GM11168 (cell line): ENCODE data around the gene INTS6.

Experiments used
- in situ Hi-C: fragments of 300-500 bp; cut with MboI; formaldehyde crosslinking; loops from one replicate; pipeline ENCODE4 v1.12.0; 2022; ENCODE audit warnings: low sequenced_read_pairs; ENCODE audit not compliant: unreplicated experiment

The INTS6 gene

DNA sequence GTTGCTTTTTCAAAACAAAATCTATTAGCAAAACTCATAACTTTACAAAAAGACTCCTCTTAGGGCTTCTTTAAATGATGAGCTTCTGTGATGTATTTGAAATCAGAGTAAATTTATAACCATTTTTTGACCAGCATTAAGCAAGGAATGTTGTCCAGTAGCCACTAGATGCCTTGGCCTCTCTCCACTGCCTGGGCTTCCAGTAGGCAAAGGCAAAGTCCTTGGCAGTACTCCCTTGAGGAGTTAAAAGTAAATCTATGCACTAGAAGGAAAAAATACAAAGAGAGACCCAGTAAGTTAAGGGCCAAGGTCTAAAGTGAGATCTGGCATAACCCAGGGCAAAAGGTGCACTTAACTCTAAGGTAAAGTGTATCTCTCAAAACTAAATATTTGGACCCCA lies 103.8 kb downstream of the INTS6 start:
- in situ Hi-C loops, result no loop called here

DNA sequence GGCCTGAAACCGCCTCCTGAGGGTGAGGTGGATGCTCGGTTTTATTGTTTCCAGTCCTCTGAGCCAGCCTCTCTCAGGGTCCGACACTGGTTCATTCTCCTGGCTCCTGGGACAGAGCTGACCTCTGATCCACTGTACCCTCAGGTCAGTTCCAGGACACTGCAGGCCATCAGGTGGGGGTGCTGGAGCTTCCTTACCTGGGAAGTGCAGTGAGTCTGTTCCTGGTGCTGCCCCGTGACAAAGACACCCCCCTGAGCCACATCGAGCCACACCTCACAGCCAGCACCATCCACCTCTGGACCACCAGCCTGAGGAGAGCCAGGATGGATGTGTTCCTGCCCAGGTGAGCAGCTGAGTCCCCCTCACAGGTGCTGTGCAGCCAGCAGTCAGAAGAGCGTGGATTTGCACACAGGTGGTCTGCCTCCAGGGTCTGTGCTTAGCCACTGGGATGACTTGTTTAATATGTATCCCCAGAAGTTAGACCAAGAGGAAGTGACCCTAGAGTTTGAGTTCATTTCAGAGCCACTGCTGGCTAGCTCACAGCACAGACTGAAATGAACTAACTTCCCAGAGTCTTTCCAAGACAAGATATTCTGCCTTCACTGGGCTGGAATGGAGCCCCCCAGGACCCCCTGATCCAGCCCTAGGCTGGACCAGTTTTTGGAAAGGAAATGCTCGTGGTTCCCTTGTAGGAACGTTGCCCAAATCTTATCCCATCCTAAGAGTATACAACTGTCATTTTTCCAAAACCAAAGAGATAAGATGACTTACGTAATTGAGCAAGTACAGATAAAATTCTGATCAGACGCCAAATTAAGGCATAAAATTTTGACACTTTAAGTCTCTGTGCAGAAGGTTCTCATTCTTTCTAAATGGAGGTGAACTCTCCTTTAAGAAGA lies 104.5 kb downstream of the INTS6 start:
- in situ Hi-C loops, result no loop called here

DNA sequence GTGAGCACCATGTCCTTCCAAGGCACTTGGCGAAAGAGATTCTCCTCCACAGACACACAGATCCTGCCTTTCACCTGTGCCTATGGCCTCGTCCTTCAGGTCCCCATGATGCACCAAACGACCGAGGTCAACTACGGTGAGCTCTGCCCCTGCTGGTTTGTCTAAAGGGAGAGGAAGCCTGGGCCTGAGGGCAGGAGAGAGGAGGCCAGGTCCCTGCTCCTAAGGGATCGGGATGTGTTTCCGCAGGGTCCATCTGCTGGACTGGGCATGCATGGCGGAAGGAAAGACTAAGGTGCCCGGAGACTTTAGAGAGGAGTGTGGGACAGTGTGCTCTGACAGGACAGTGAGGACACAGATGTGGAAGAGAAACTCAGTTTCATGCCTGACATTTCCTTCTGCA lies 105.7 kb downstream of the INTS6 start:
- in situ Hi-C loops, result no loop called here

DNA sequence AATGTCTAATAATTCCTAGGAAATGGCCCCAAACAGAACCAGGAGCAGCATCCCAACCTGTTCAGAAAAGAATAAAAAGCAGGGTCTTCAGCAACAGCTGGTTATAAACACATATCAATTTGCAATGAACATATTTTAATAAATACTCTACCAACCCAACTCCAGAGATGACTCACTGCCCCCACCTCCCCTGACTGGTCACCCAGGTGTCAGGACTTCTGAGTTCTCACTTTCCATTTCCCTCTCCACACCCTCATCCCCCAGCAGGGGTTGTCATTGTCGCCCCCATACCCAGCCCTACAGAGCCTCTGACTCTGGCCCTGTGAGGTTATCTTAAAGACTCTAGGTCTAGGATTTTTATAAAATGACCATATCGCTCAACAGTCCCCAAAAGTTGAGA lies 106.4 kb downstream of the INTS6 start:
- in situ Hi-C loops, result no loop called here

DNA sequence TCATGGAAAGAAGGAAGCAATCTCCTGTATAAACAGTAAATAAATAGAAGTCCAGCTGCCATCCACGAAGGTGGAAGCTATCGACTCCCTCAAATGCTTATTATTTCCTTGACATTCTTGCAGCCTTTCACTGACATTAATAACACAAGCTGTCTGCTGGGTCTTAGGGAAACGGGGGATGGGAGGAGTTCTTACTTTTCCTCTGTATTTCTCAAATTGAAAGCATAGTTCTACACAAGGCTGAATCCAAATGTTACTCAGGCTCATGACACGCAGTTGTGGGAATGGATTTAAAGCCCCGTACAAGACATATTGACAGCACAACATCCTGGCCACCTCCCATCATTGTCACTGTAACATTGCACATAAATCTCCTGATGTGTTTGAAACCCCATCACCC lies 109.4 kb downstream of the INTS6 start:
- in situ Hi-C loops, result no loop called here

DNA sequence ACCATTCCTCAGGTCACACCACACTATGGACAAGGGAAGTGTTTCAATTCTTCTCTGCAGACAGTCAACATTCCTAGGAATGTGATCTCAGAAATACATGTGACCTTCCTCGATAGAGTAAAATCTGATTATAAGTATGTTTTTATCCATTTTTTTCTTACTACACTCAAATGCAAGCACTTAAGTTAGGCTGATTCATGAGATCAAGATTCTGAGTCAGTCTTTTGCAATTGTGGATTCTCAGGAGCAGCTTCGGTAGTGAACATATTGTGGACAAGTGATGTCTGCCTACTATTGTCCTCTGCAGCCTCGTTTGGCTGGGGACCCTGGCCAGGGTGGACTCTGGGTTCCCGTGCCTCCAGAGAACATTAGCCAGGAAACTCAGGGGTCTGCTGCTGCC lies 110.1 kb downstream of the INTS6 start:
- in situ Hi-C loops, result no loop called here

DNA sequence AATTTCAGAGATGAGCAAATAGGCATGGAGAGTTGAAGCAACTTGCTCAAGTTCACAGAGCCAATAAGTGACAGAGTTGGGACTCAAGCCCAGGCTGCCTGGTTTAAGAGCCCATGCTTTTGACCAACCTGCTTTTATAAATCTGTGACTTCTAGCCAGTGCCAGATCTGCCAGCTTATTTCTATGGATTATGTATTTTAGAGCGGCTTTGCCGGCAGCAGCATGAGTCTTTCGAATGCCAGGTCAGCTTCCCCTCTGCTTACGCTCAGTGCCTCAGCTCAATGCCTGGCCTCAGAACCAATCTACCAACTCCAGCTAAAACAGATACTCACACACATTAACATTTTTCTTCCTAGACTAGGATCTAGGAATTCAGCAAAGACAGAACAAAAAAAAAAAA lies 111.0 kb downstream of the INTS6 start:
- in situ Hi-C loops, result no loop called here

DNA sequence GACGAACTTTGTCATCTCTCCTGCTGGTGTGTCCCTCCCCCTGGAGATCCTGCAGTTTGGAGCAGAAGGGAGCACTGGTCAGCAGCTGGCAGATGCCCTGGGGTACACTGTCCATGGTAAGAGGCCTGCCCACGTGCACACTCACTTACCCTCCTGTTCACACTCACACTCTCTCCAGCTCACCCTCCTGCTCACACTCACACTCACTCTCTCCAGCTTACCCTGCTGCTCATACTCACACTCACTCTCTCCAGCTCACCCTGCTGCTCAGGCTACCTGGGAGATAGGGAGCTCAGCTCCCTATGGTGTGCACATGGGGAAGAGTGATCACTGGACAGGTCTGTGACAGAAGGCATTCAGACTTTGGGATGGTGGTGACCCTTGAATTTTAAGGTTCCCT lies 111.6 kb downstream of the INTS6 start:
- in situ Hi-C loops, result no loop called here

DNA sequence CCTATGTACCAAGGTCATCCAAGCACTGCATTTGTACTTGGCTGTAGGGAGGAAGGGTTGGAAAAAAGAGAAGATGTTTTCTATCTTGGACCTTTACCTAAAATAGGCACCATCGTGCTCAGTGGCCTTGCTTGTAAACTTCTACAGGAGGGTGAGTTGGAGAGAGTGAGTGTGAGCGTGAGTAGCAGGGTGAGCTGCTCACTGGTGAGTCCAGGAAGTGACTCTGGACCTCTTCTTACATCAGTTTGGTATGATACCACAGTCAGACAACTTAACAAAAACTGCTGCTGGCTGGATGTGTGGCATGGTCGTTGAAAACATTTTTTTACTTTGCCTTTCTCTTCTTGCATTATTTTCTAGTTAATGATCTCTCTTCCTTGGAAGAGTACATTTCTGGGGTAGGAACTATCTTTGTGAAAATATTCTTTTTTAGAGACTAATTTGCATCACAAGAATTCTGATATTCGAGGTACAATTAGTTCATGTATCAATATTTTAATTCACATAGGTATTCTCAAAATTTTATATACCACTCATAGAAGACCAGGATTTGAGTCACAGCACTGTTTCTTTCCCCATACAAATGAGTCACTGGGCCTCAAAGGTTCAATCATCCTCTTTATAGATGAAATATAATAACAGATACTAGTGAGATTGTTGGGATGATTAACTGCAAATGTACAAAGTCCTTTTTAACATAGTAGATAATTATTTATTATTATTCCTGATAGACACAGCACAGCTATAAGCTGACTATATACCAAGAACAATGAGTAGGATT lies 112.7 kb downstream of the INTS6 start:
- in situ Hi-C loops, result no loop called here

DNA sequence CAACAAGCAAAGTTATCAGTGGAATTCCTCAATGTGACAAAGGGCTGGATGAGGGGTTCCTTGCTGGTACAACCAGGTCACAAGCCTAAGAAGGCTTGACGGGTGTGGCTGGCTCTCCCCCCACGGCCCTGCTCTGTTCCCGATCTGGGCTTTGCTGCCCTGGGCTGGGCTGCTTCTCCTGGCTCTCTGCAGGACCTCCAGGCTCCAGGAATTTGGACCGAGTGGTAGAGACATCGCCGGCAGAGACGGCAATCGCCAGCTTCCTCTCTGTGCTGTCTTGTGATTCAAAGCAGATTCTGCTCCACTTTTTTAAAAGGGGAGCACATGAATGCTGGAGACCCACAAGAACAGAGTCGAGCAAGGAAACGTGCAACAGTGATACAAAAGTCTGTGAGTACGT lies 113.5 kb downstream of the INTS6 start, which contains the start of gene SERPINE3:
Gene SERPINE3 (plus strand): TSS at position 338 of the 400 bp plus-strand sequence. CDS start 1,401 bp downstream, outside the sequence.
- in situ Hi-C loops, result no loop called here

DNA sequence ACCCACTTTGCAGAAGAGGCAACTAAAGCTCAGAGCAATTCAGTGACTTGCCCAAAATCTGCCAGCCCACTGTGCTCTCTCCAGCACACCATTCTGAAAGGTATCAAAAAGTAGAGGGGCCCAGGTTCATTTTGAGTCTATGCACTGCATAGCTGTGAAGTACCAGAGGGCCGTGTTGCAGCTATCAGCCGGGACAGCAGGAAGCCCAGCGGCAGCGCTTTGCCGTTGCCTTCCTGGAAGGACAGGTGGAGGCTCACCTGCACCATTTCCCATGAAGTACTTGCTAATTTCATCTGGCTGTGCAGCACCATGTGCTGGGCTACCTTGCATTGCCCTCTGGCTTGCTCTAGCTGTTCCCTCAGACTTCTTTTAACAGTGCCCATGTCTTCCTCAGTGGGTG lies 116.1 kb downstream of the INTS6 start:
- in situ Hi-C loops, result no loop called here

DNA sequence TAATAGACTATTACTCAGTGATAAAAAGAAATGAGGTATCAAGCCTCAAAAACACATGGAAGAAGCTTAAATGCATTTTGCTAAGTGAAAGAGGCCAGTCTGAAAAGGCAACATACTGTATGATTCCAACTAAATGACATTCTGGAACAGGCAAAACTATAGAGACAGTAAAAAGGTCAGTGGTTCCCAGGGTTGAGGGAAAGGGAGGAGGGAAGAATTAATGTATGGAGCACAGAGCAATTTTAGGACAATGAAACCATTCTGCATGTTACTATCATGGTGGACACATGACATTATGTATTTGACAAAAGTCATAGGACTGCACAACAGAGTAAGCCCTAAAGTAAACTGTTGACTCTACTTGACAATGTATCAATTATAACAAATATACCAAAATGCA lies 119.0 kb downstream of the INTS6 start:
- in situ Hi-C loops, result no loop called here

DNA sequence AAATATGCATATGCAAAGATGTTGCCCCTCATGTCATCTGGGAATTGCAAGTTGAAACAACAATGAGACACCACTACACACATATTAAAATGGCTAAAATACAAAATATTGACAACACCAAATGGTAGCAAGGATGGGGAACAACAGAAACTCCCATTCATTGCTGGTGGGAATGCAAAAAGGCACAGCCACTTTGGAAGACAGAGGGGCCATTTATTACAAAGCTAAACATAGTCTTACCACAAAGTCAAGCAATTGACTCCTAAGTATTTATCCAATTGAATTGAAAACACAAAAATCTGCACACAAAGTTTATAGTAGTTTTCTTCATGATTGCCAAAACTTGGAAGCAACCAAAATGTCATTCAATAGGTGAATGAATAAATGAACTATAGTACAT lies 119.4 kb downstream of the INTS6 start:
- in situ Hi-C loops, result no loop called here

DNA sequence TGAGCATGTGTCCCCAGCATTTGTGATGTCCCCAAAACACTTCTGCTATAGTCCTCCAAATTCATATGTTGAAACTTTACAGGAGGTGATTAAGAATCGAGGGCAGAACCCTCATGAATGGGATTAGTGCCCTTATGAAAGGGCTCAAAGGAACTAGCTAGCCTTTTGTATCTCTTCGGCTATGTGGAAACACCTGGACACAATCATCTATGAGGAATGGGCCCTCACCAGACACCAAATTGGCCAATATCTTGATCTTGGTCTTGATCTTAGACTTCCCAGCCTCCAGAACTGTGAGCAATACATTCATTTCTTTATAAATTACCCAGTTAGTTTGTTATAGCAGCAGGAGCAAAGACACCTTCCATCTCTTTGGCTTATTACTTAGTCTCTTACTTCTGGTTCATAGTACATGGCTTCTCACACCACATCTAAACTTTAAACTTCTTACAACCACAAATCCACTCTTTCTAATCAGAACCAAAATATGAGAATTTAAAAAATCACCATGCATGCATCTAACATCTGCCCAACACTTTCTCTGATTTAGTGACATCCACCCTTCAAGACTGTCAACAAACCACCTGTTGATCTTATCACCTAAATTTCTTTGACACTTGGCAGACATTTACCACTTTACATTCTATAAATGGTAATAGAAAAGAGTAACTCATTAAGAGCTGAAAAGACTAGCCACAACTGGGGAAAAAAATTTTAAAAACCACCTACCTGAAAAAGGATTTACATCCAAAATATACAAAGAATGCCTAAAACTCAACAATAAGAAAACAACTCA lies 120.1 kb downstream of the INTS6 start:
- in situ Hi-C loops, result no loop called here

DNA sequence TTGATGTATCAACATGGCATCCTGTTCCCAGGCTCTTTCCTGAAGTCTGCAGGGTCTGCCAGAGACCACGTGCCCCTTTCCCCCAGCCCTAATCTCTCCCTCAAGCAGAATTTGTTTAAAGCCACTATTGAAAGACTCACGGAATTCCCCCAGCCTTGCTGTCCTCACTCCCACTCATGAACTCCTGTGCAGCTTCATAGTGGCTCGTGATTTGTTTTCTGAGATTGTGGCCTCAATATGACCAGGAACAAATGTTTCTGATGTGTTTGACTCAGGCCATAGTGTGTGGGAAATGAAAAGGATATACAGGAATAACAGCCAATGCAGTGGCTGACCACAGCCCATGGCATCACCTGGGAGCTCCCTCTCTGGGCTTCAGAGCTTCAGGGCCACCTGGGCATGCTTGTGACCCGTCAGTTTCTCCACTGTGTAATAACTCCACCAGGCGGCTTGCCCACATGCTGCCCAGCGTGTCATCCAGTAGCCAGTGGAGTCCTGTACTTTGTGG lies 121.4 kb downstream of the INTS6 start:
- in situ Hi-C loops, result no loop called here

DNA sequence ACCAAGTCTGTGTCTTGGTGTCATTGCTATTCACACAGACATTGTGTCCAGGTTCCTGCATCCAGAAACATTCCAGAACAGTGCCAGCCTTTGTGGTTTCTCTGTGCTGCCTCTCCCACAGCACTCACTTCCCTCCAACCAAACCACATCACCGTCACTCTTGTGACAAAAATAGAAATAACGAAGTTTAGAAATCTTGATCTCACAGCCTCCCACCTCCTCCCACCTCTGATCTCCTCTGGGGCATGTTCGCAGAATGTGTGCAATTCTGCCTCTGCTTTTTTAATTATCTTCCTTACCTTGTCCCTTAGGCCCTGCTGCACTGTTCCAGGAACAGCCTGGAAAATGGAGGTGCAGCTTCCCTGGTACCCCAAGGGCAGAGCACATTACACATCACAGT lies 122.0 kb downstream of the INTS6 start:
- in situ Hi-C loops, result no loop called here

DNA sequence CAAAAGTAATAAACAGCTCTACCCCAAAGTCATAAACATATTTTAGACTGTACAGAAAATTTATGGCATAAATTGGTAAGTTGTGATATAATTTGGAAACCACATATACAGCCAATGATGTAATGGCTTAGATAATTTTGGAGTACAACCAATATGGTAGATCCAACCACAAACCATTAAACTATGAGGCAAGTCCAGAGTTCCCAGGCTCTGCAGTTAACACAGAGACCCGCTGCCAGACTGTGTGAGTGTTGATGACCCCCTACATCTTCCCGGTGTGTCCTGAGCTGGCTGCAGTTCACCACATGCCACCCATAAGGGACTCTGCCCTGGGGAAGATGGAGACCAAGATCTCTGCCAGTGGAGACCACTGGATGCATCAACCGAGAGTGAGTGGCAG lies 123.2 kb downstream of the INTS6 start:
- in situ Hi-C loops, result no loop called here

DNA sequence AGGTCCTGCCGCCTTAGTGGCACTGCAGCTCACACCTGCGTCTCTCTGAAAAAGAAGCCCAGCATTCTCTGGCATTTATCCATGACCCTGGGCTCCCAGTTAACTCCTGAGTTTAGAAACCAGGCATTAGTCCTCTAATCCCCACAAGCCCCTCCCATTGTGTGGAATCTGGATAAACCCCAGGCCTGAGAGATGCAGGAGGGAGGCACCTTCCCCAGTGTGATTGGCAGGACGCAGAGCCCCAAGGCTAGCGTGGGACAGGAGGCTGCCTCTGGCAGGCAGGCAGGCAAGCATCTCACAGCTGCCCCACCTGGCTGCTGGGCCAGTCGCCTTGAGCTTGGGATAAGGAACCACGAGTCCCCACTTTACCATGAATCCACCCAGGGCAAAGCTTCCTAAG lies 124.3 kb downstream of the INTS6 start:
- in situ Hi-C loops, result no loop called here

DNA sequence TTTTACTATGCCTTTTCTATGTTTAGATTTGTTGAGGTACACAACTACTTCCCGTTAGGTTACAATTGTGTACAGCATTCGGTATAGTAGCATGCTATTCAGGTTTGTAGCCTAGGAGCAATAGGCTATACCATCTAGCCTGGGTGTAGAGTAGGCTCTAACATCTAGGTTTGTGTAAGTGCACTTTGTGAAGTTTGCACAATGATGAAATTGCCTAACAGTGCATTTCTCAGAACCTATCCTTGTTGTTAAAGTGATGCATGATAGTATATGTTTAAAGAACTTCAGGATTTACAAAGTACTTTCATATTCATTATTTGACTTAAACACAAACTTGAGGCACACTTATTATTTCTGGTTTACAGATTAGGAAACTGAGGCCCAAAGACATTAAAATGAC lies 124.9 kb downstream of the INTS6 start:
- in situ Hi-C loops, result no loop called here

DNA sequence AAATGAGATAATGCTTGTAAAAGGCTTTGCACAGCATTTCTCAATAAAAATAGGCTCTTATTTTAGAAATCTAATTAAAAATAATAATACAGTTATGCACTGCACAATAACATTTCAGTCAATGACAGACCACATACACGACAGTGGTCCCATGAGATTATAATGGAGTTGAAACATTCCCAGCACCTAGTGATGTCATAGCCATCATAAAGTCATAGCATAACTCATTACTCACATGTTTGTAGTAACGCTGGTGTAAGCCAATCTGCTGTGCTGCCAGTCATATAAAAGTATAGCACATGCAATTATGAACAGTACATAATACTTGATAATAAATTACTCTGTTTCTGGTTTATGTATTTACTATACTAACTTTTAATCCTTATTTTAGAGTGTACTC lies 126.1 kb downstream of the INTS6 start:
- in situ Hi-C loops, result no loop called here
